Smooth muscle cell (in vitro differentiated cells): ENCODE measurements around the gene FADS3. TPM values are rescaled to one million over a fixed set of nuclear protein-coding genes. Genes with fewer than 3 reads are reported as not detected.

Source experiments
- DNase-seq: peaks from one replicate; lab custom pipeline; 2025; ENCODE audit not compliant: unreplicated experiment; lab: John Stamatoyannopoulos, UW
- H2AFZ ChIP-seq: fragments of 200-600 bp; sonication (generic); 2 replicates; pipeline ENCODE4 v1.6.0; 2016; ENCODE audit warnings: antibody characterized with exemption, low read depth, mild to moderate bottlenecking
- H3F3A ChIP-seq: fragments of 200-600 bp; sonication (generic); 2 replicates; pipeline ENCODE4 v1.6.0; 2017; ENCODE audit warnings: antibody characterized with exemption, low read depth
- H3K27ac ChIP-seq: fragments of 200-600 bp; sonication (generic); 2 replicates; pipeline ENCODE4 v1.5.1; 2016; ENCODE audit warnings: low read depth, mild to moderate bottlenecking
- H3K27me3 ChIP-seq: fragments of 200-600 bp; sonication (generic); 2 replicates; pipeline ENCODE4 v1.6.1; 2016; ENCODE audit warnings: low read depth, mild to moderate bottlenecking
- H3K36me3 ChIP-seq: fragments of 200-600 bp; sonication (generic); 2 replicates; pipeline ENCODE4 v1.5.1; 2016; ENCODE audit warnings: low read depth
- H3K4me1 ChIP-seq: fragments of 200-600 bp; sonication (generic); 2 replicates; pipeline ENCODE4 v1.5.1; 2016; ENCODE audit warnings: low read depth
- H3K4me2 ChIP-seq: fragments of 200-600 bp; sonication (generic); 2 replicates; pipeline ENCODE4 v1.6.0; 2016; ENCODE audit warnings: mild to moderate bottlenecking
- H3K4me3 ChIP-seq: fragments of 200-600 bp; sonication (generic); 2 replicates; pipeline ENCODE4 v1.5.1; 2016; ENCODE audit warnings: mild to moderate bottlenecking
- H3K79me2 ChIP-seq: fragments of 200-600 bp; sonication (generic); 2 replicates; pipeline ENCODE4 v1.6.0; 2016; ENCODE audit warnings: low read depth, mild to moderate bottlenecking
- H3K9ac ChIP-seq: fragments of 200-600 bp; sonication (generic); 2 replicates; pipeline ENCODE4 v1.6.0; 2016; ENCODE audit warnings: low read depth
- H3K9me3 ChIP-seq: fragments of 200-600 bp; sonication (generic); replicated peaks from 2 replicates; pipeline ENCODE4 v1.5.1; 2016; ENCODE audit warnings: low read depth
- H4K20me1 ChIP-seq: fragments of 200-600 bp; sonication (generic); 2 replicates; pipeline ENCODE4 v1.6.0; 2016; ENCODE audit warnings: low read depth
- WGBS: methylation state at CpG from one replicate; pipeline ENCODE4 v1.1.7; 2016; ENCODE audit warnings: low lambda C conversion rate; 5-methylcytosine and 5-hydroxymethylcytosine counted together
- polyA plus RNA-seq: library from polyadenylated mRNA; unstranded; fragments of >200 nt; fragmentation: Nextera tagmentation; extraction: Ambion mirVana; gene quantifications from 2 replicates; pipeline ENCODE4 v1.2.1, GENCODE V29; 2016
- total RNA-seq: library from RNA; depleted of rRNA; stranded (reverse); fragments of >200 nt; gene quantifications from 2 replicates; pipeline ENCODE4 v1.2.3, GENCODE V29; 2014
- TF ChIP-seq, protein P1 (sequence below): fragments of 200-600 bp; sonication (generic); IDR thresholded peaks from 2 replicates; pipeline ENCODE4 v1.5.1; 2017; ENCODE audit warnings: borderline replicate concordance, mild to moderate bottlenecking, antibody characterized with exemption; ENCODE audit not compliant: insufficient read depth, poor library complexity, severe bottlenecking

Gene FADS3
- total and polyA plus RNA-seq, 2 experiments from 2014 or later = 8.9 to 13.8 TPM

DNA sequence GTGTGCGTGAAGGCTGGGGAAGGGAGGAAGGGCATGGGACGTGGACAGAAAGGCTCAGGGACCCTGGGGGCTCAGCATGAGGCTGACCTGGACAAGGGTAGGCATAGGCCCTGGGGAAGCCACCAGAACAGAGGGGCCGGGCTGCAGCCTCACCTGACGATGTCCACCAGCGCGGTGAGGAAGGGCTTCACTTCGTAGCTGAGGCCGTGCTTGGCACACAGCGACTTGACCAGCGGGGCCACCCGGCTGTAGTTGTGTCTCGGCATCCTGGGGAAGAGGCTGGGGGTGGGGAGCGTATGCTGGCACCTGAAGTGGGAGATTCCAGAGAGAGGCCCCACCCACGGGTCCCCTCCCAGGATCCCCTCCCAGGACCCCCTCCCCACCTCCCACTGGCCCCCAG lies 15.6 kb downstream of the FADS3 start:
- Histone ChIP-seq H3K4me1 (peaks cover 7% of the 10 kb centered on the region), H3K9ac (no peak overlapping the region), H3K36me3 (no peaks in the 10 kb centered on the region), H3K9me3 (no peaks in the 10 kb centered on the region), H4K20me1 (no peaks in the 10 kb centered on the region), H3K27me3 (no peaks in the 10 kb centered on the region), H3F3A (no peaks in the 10 kb centered on the region), H3K27ac (no peak overlapping the region), H2AFZ (no peak overlapping the region), H3K4me2 (no peak overlapping the region), H3K79me2 (no peaks in the 10 kb centered on the region), H3K4me3 (no peak overlapping the region)
- 95% methylated on average over 13 of the region's 14 CpGs for WGBS
- no peak for DNase-seq
- TF ChIP-seq, protein P1, sequence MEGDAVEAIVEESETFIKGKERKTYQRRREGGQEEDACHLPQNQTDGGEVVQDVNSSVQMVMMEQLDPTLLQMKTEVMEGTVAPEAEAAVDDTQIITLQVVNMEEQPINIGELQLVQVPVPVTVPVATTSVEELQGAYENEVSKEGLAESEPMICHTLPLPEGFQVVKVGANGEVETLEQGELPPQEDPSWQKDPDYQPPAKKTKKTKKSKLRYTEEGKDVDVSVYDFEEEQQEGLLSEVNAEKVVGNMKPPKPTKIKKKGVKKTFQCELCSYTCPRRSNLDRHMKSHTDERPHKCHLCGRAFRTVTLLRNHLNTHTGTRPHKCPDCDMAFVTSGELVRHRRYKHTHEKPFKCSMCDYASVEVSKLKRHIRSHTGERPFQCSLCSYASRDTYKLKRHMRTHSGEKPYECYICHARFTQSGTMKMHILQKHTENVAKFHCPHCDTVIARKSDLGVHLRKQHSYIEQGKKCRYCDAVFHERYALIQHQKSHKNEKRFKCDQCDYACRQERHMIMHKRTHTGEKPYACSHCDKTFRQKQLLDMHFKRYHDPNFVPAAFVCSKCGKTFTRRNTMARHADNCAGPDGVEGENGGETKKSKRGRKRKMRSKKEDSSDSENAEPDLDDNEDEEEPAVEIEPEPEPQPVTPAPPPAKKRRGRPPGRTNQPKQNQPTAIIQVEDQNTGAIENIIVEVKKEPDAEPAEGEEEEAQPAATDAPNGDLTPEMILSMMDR = no peak

DNA sequence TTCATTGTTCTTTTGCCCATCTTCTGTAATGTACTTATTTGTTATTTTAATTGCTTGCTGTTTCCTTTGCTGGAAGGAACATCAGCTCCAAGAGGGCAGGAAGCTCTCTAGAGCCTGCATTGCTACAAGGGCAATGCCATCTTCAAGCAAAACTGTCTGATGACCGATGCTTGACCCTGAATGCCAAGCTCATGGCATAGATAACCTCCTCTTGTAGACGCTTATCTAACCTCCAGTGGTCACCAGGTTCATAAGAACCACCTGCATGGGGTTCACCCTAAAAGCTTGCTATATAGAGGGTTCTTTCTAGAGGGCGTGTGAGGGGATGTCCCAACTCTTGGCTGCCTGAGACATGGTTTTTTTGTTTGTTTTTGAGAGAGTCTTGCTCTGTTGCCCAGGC lies 16.5 kb downstream of the FADS3 start:
- WGBS = 89% methylated on average over 3 of the region's 3 CpGs
- H3K4me1 ChIP-seq = peaks cover 8% of the 10 kb centered on the region
- no peak for DNase-seq
- H3K27ac ChIP-seq = no peak overlapping the region
- no peaks in the 10 kb centered on the region for H3K27me3 ChIP-seq
- no peaks in the 10 kb centered on the region for H3K9me3 ChIP-seq
- no peaks in the 10 kb centered on the region for H3F3A ChIP-seq
- no peaks in the 10 kb centered on the region for H3K79me2 ChIP-seq
- TF ChIP-seq, protein P1 = no peak
- H4K20me1 ChIP-seq = no peaks in the 10 kb centered on the region
- H3K9ac ChIP-seq = no peak overlapping the region
- H2AFZ ChIP-seq = no peak overlapping the region
- no peak overlapping the region for H3K4me3 ChIP-seq
- H3K4me2 ChIP-seq = no peak overlapping the region
- no peaks in the 10 kb centered on the region for H3K36me3 ChIP-seq

DNA sequence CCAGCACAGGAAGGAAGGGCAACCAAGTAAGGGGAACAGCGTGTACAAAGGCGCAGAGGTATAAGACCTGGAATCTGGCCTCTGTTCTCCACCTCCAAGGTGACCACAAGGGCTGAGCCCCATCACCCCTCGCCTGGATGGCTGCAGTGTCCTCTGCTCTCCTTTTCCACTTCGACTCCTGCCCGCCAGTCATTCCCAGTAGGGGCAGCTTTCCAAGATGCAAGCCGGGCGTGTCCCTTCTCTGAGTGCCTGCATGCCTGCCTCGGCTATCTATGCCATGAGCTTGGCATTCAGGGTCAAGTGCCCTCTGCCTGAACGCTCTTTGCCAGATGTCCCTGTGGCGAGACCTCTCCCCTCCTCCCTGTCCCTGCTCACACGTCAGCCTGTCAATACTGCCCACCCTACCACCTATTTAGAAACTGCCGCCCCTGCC lies 17.0 kb downstream of the FADS3 start:
- Histone ChIP-seq H3K4me1 (peaks cover 12% of the 10 kb centered on the region), H3K9ac (no peak overlapping the region), H4K20me1 (no peaks in the 10 kb centered on the region), H2AFZ (no peak overlapping the region), H3K4me2 (no peak overlapping the region), H3K4me3 (no peak overlapping the region), H3K27ac (no peak overlapping the region), H3K36me3 (no peaks in the 10 kb centered on the region), H3K79me2 (no peaks in the 10 kb centered on the region), H3F3A (no peaks in the 10 kb centered on the region), H3K9me3 (no peaks in the 10 kb centered on the region), H3K27me3 (no peaks in the 10 kb centered on the region)
- TF ChIP-seq, protein P1 = no peak
- no peak for DNase-seq
- 87% methylated on average over 11 of the region's 12 CpGs for WGBS

DNA sequence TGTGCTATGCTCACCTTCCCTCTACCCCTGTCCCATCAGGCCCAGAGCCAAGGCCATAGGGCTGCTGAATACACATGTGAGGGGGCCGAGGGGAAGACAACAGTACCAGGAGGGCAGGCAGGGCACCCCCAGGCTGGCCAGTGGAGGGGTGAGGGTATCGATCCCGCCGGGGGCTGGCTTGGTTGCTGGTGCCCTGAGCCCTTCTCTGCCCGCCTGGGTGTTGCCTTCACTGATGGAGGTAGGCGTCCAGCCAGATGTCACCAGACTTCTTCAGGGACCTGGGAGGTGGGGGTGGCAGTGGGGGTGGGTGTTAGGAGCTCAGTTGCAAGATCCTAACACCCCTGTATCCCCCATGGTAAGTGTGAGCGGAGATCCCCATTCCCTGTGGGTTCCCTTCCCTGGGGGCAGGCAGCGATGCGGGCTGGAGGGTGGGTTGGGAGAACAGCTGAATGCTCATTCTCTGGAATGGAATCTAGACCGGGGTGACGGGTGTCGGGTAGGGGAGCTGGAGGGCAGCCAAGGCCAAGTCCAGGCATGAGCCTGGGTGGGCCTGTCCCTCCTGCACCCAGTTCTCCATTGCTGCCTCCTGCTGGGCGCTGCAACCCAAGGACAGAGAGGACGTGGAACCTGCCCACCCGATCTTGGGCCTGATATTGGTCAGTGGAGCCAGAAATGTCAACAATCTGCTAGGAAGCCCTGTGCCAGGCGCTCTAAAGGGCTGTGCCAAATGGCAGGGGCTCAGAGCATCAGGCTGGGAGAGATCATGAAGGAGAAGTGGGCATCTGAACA lies 17.6 kb downstream of the FADS3 start:
- Histone ChIP-seq H4K20me1 (no peaks in the 10 kb centered on the region), H3K4me2 (no peak overlapping the region), H3K4me1 (peaks cover 12% of the 10 kb centered on the region), H3K9me3 (no peaks in the 10 kb centered on the region), H2AFZ (no peak overlapping the region), H3K79me2 (no peaks in the 10 kb centered on the region), H3K27me3 (no peaks in the 10 kb centered on the region), H3K9ac (no peak overlapping the region), H3K27ac (no peak overlapping the region), H3F3A (no peaks in the 10 kb centered on the region), H3K36me3 (no peaks in the 10 kb centered on the region), H3K4me3 (no peak overlapping the region)
- TF ChIP-seq, protein P1 = no peak
- WGBS = 94% methylated on average over 16 of the region's 16 CpGs
- no peak for DNase-seq
